Keratinocyte (primary cell): ENCODE data around the gene KRT1. TPM values are rescaled to one million over a fixed set of nuclear protein-coding genes. Genes with fewer than 3 reads are reported as not detected.

ENCODE experiments used
- DNase-seq: peaks from one replicate; pipeline ENCODE4 v3.0.0-alpha.2; 2011; ENCODE audit warnings: low read depth, missing footprints, low spot score
- FAIRE-seq: peaks from 2 replicates; lab custom pipeline; 2011; peaks lifted over from hg19 to GRCh38; lab: Jason Lieb, UNC
- H2AFZ ChIP-seq: 2 replicates; pipeline ENCODE4 v1.6.0; 2012; ENCODE audit warnings: low read length, control low read depth, inconsistent platforms; ENCODE audit not compliant: control insufficient read depth
- H3K27ac ChIP-seq: 2 replicates; pipeline ENCODE4 v1.5.1; 2011; ENCODE audit warnings: low read length; ENCODE audit not compliant: control insufficient read depth, insufficient read depth
- H3K27me3 ChIP-seq: 3 replicates; pipeline ENCODE4 v1.6.0; 2011; ENCODE audit warnings: low read length; ENCODE audit not compliant: control insufficient read depth, insufficient read depth; ENCODE audit errors: extremely low read depth
- H3K36me3 ChIP-seq, 2 experiments: 2 replicates in 1 of 2; 3 replicates in 1 of 2; pipeline ENCODE4 v1.5.1; 2011; ENCODE audit warnings: low read length in 2 of 2, mild to moderate bottlenecking in 1 of 2; ENCODE audit not compliant: control insufficient read depth in 2 of 2, insufficient read depth in 2 of 2; ENCODE audit errors: extremely low read depth in 1 of 2
- H3K4me1 ChIP-seq: 3 replicates; pipeline ENCODE4 v1.5.1; 2011; ENCODE audit warnings: low read length; ENCODE audit not compliant: control insufficient read depth, insufficient read depth; ENCODE audit errors: extremely low read depth
- H3K4me2 ChIP-seq: 3 replicates; pipeline ENCODE4 v1.6.0; 2011; ENCODE audit warnings: low read depth, low read length; ENCODE audit not compliant: control insufficient read depth, insufficient read depth; ENCODE audit errors: extremely low read depth
- H3K4me3 ChIP-seq, 3 experiments: fragments of 200-600 bp in 1 of 3; sonication (generic) in 1 of 3; 2 replicates in 2 of 3; 3 replicates in 1 of 3; pipeline ENCODE4 v1.5.1; 2011 to 2016; ENCODE audit warnings: low read length in 3 of 3, mild to moderate bottlenecking in 3 of 3, control low read depth in 2 of 3, inconsistent platforms in 1 of 3, low read depth in 1 of 3, mixed read lengths in 1 of 3, mixed run types in 1 of 3, moderate library complexity in 1 of 3; ENCODE audit not compliant: control insufficient read depth in 2 of 3, insufficient read depth in 2 of 3; ENCODE audit errors: extremely low read depth in 1 of 3
- H3K79me2 ChIP-seq: 2 replicates; pipeline ENCODE4 v1.6.0; 2012; ENCODE audit warnings: low read length; ENCODE audit not compliant: control insufficient read depth, insufficient read depth
- H3K9ac ChIP-seq: 3 replicates; pipeline ENCODE4 v1.6.0; 2011; ENCODE audit warnings: low read length; ENCODE audit not compliant: control insufficient read depth, insufficient read depth; ENCODE audit errors: extremely low read depth
- H3K9me1 ChIP-seq: 3 replicates; pipeline ENCODE4 v1.6.0; 2011; ENCODE audit warnings: low read length; ENCODE audit not compliant: control insufficient read depth, insufficient read depth; ENCODE audit errors: extremely low read depth
- H3K9me3 ChIP-seq: 2 replicates; pipeline ENCODE4 v1.5.1; 2012; ENCODE audit warnings: low read depth, low read length; ENCODE audit not compliant: control insufficient read depth
- H4K20me1 ChIP-seq: 3 replicates; pipeline ENCODE4 v1.6.0; 2011; ENCODE audit warnings: low read length; ENCODE audit not compliant: control insufficient read depth, insufficient read depth; ENCODE audit errors: extremely low read depth
- CTCF ChIP-seq, 3 experiments: IDR thresholded peaks in 1 of 3; conservative IDR thresholded peaks in 1 of 3; optimal IDR thresholded peaks in 1 of 3; 2 replicates in 2 of 3; 3 replicates in 1 of 3; pipeline versions ENCODE3 to v1.5.1; 2011; ENCODE audit warnings: low read length in 3 of 3, mild to moderate bottlenecking in 3 of 3, moderate library complexity in 2 of 3, control low read depth in 1 of 3, inconsistent platforms in 1 of 3; ENCODE audit not compliant: insufficient read depth in 2 of 3; ENCODE audit errors: extremely low read depth in 1 of 3
- EZH2 ChIP-seq: IDR thresholded peaks from one replicate; pipeline ENCODE4 v1.6.1; 2012; ENCODE audit warnings: inconsistent platforms, mild to moderate bottlenecking, low read length, moderate library complexity
- dilution Hi-C: fragments of 300-500 bp; cut with MboI; formaldehyde crosslinking; loops from one replicate; pipeline ENCODE4 v1.7.0; 2020; ENCODE audit warnings: low sequenced_read_pairs; ENCODE audit not compliant: extremely low pct_ligation_motif_present
- polyA plus RNA-seq, 5 experiments: library from polyadenylated mRNA; depleted of rRNA in 3 of 5; stranded (reverse) in 3 of 5; stranded (forward) in 1 of 5; unstranded in 1 of 5; fragments of >200 nt; gene quantifications; 1 replicate in 1 of 5; 2 replicates in 3 of 5; 3 replicates in 1 of 5; pipeline versions ENCODE4 v1.2.1 to v1.2.3, GENCODE V29; 2011 to 2012; ENCODE audit warnings: missing spikeins in 2 of 5, low read depth in 1 of 5, low replicate concordance in 1 of 5

Gene KRT1
- polyA plus RNA-seq, 1 donor (not counting 4 experiments of a cell fraction or from before 2014, with no cell fraction given), result 92.2 TPM

GRCh38 chr12:52715416-52715815 is 35.2 kb upstream of the KRT1 start:
- no peaks in the 10 kb centered on the region for H3K4me1 ChIP-seq
- H3K9me3 ChIP-seq, result no peaks in the 10 kb centered on the region
- dilution Hi-C loops, result no loop called here
- H3K27me3 ChIP-seq, result peaks cover 37% of the 10 kb centered on the region
- no peaks in the 10 kb centered on the region for H3K79me2 ChIP-seq
- no peak overlapping the region for H2AFZ ChIP-seq
- H3K4me2 ChIP-seq, result no peak overlapping the region
- H4K20me1 ChIP-seq, result no peaks in the 10 kb centered on the region
- no peak overlapping the region for H3K9ac ChIP-seq
- no peaks in the 10 kb centered on the region for H3K9me1 ChIP-seq
- no peak for DNase-seq
- no peak overlapping the region for H3K4me3 ChIP-seq
- H3K27ac ChIP-seq, result no peak overlapping the region
- no peak for TF ChIP-seq EZH2
- TF ChIP-seq CTCF (optimal IDR thresholded peaks at IDR 0.05 in 1 of 3, IDR thresholded peaks at IDR 0.05 in 1 of 3, conservative IDR thresholded peaks at IDR 0.05 in 1 of 3; ENCODE audit: extremely low read depth in 1 of 3, insufficient read depth in 2 of 3, low read length in 3 of 3), result no peak
- FAIRE-seq, result no peak
- no peaks in the 10 kb centered on the region for H3K36me3 ChIP-seq

GRCh38 chr12:52714887-52715281 is 34.7 kb upstream of the KRT1 start:
- H3K27ac ChIP-seq, result no peak overlapping the region
- FAIRE-seq (no peak), DNase-seq (no peak)
- peaks cover 37% of the 10 kb centered on the region for H3K27me3 ChIP-seq
- no peak overlapping the region for H3K4me3 ChIP-seq
- H4K20me1 ChIP-seq, result no peaks in the 10 kb centered on the region
- H3K9me1 ChIP-seq, result no peaks in the 10 kb centered on the region
- no peaks in the 10 kb centered on the region for H3K9me3 ChIP-seq
- H2AFZ ChIP-seq, result no peak overlapping the region
- no peaks in the 10 kb centered on the region for H3K4me1 ChIP-seq
- dilution Hi-C loops, result no loop called here
- H3K79me2 ChIP-seq, result no peaks in the 10 kb centered on the region
- no peak overlapping the region for H3K9ac ChIP-seq
- TF ChIP-seq EZH2, result no peak
- no peak for TF ChIP-seq CTCF (optimal IDR thresholded peaks at IDR 0.05 in 1 of 3, IDR thresholded peaks at IDR 0.05 in 1 of 3, conservative IDR thresholded peaks at IDR 0.05 in 1 of 3; ENCODE audit: extremely low read depth in 1 of 3, insufficient read depth in 2 of 3, low read length in 3 of 3)
- no peak overlapping the region for H3K4me2 ChIP-seq
- no peaks in the 10 kb centered on the region for H3K36me3 ChIP-seq
